ENCODE results near the gene OPCML.

DNA sequence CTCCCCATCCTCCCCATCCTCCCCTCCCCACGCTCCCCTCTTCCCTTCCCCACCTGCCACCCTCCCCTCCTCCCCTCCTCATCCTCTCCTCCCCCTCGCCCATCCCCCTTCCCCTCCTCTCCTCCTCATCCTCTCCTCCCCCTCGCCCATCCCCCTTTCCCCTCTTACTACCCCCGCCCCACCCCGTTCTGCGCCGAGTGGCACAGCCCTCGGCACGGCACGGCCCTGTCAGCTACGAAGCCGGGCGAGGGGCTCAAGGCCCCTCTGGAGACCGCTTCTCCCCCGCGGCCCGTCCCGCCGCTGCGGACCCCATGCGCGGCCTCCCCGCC lies 449.9 kb downstream of the OPCML start:
- TF ChIP-seq, protein P1, sequence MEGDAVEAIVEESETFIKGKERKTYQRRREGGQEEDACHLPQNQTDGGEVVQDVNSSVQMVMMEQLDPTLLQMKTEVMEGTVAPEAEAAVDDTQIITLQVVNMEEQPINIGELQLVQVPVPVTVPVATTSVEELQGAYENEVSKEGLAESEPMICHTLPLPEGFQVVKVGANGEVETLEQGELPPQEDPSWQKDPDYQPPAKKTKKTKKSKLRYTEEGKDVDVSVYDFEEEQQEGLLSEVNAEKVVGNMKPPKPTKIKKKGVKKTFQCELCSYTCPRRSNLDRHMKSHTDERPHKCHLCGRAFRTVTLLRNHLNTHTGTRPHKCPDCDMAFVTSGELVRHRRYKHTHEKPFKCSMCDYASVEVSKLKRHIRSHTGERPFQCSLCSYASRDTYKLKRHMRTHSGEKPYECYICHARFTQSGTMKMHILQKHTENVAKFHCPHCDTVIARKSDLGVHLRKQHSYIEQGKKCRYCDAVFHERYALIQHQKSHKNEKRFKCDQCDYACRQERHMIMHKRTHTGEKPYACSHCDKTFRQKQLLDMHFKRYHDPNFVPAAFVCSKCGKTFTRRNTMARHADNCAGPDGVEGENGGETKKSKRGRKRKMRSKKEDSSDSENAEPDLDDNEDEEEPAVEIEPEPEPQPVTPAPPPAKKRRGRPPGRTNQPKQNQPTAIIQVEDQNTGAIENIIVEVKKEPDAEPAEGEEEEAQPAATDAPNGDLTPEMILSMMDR (IDR thresholded peaks at IDR 0.05) = no peak
- no peak for TF ChIP-seq EP300 (IDR thresholded peaks at IDR 0.05; ENCODE audit: low read depth)

Data from transverse colon (tissue), 3 donors.